Stimulated activated CD4-positive, alpha-beta T cell treated with anti-CD3 and anti-CD28 coated beads, Interleukin-4, amount 100 ng/mL, for 48 hours (primary cell): ENCODE results near the gene RSAD1.
A peak's percentile ranks its signal among the peaks of the same experiment; 100 is the strongest.

Experiments
- DNase-seq, 2 donors: peaks; one replicate each; pipeline ENCODE4 v3.0.0-alpha.2; 2020; ENCODE audit warnings: low read depth in 2 of 2

The RSAD1 gene

DNA sequence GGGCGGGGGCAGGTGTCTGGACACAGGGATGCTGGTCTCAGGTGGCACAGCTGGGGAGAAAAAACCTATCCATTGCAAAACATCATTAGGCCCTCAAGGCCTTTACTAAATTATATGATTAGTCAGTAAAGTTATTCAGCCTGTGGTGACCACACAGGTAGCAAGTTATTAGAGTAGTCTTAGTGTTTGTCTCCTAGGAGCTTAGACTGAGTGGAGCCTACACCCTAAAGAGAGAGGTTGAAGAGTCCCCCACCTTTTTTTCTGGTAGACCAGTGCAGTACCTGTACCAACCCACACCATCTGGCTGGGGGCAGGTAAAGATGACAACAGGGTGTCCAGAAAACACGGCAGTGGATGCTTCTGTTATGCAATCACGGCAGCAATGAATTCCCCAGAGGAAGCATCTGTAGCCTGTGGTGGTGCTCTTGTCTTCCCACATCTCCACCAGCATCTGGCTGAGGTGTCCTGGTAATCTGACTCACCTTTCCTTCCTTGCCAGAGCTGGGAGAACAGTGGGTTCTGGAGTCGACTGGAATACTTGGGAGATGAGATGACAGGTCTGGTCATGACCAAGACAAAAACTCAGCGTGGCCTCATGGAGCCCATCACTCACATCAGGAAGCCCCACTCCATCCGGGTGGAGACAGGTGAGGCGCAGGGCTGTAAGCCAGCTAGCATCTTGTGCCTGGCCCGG lies 40.6 kb downstream of the RSAD1 start:
- no peak for DNase-seq

DNA sequence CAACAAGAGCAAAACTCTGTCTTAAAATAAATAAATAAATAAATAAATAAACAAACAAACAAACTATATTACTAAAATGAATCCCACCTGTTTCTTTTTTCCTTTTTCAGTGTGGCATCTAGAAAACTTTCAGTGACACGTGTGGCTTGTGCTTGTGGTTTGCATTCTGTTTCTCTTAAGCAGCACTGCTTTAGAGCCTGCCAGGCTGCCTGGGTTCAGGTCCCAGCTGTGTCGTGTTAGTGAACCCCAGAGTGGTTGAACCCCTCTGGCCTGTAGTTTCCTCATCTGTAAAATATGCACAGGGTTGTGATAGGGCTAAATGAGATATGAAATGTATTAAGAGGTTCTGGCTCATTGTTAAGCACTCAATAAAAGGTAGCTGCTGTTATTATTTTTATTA lies 41.8 kb downstream of the RSAD1 start:
- DNase-seq: no peak

- DNase-seq: no peak
Measured at GRCh38 chr17:50521514-50521913, 42.9 kb downstream of the RSAD1 start.

DNA sequence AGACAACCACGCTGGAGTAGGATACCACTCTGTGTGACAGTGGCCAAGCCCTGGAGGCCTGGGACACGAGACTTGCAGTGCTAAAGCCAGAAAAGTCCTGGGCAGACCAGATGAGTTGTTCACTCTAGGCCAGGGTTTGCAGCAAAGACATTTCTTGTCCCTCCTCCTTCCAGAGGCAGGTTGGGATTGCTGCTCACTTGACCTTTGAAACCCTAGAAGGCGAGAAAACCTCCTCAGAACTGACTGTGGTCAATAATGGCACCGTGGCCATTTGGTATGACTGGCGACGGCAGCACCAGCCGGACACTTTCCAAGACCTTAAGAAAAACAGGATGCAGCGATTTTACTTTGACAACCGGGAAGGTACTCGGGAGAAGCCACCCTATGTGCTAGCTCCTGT lies 44.1 kb downstream of the RSAD1 start:
- no peak for DNase-seq

GRCh38 chr17:50523208-50523607 lies 44.5 kb downstream of the RSAD1 start:
- no peak for DNase-seq

DNA sequence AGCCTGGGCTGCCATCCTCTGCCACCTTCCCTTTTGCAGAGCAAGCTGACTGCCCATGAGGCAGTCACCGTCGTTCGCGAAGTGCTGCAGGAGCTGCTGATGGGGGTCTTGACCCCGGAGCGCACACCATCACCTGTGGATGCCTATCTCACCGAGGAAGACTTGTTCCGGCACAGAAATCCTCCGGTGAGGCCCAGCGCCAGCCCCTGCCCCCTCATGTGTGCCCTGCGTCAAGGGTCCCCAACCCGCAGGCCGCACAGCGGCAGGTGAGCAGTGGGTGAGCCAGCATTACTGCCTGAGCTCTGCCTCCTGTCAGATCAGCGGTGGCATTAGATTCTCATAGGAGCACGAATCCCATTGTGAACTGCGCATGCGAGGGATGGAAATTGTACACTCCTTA lies 46.2 kb downstream of the RSAD1 start:
- no peak for DNase-seq

DNA sequence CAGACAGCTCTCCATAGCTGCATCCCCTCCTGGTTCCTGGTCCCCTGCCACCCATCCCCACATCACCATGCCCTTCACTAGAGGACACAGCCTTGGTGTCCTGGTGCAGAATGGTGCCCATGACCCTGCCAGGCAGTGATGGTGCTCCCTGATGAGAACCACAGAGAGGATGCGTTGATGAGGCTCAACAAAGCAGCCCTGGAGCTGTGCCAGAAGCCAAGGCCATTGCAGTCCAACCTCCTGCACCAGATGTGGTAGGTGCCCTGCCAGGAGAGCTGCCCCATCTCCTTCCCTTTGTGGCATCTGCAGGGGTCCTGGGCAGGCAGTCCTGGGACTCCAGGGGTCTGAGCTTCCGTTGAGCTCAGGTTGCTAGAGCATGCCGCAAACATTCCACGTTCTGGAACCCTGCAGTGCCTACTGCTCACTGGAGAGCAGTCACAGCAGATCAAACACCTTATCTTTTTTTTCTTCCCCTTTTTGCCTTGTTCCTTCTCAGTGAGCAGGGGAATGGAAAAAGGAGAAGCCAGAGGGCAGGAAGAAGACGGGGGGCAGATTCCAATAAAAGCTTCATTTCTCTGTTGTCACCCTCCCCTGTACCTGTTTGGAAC lies 48.6 kb downstream of the RSAD1 start:
- no peak for DNase-seq

- no peak for DNase-seq
Measured at GRCh38 chr17:50527949-50528474, 49.4 kb downstream of the RSAD1 start.

DNA sequence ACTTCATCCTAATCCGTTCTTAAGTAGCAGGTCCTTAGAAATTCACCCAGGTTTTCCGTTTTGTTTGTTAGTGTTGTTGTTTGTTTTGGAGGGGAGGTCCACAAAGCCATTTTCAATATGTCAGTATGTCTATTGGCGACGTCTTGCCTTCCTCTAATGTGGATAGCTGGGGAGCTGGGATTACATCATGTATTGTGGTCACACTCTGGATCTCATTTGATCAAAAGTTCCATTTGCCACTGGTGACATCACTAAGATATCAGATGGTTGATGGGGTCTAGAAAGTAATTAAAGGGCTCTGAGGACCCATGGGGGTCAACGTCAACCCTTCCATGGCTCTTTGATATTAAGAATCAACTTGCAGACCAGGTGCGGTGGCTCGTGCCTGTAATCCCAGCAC lies 51.2 kb downstream of the RSAD1 start:
- no peak for DNase-seq

- DNase-seq: no peak
Measured at GRCh38 chr17:50531428-50532025, 52.9 kb downstream of the RSAD1 start.

DNA sequence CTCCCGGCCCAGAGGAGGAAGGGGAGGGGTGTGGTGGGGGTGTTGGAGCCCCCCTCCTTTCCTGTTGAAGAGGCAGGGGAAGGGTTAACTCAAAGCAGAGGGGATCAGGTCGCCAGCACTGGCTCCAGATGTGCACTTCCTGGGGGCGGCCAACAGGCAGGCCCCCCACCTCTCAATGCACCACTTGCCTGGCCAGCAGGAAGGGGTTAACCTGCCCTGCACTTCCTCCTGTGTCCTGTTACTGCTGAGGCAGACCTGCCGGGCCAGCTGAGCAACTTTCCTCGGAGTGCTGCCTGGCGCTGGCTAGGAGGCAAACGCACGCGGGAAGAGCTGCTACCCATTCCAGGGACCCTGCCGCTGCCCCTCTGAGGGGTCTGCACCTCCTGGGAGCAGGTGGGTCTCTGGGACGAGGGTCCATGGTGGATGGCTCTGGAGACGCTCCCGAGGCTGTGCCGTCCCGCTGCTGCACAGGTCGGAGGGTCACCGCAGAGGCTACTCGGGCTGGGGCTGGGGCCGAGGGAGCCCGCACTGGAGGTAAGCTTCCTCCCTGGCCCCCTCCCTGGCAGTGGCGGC lies 53.9 kb downstream of the RSAD1 start, which contains the start of gene EPN3:
TSS of gene EPN3 (plus strand) at position 284 of the 573 bp plus-strand sequence. CDS start 3,822 bp downstream, outside the sequence.
- no peak for DNase-seq

DNA sequence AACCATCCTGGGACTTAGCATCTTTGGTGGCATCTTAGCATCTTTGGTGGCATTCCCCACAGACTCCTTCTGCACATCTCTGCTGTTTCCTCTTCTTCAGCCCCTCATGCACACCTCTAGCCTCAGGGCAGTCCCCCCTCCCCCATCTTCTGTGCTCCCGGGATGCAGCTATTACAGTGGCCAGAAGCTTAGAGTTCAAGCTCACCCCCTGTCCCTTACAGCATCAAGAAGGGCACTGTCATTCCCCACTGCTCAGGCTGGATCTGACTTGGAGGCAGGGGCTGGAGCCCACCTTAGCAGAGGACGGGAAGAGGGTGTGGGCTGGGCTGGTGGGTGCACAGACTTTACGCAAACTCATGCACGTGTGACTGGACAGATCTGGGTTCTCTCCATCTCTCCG lies 54.5 kb downstream of the RSAD1 start:
- no peak for DNase-seq

- DNase-seq: no peak
Measured at GRCh38 chr17:50533720-50534148, 55.1 kb downstream of the RSAD1 start.

DNA sequence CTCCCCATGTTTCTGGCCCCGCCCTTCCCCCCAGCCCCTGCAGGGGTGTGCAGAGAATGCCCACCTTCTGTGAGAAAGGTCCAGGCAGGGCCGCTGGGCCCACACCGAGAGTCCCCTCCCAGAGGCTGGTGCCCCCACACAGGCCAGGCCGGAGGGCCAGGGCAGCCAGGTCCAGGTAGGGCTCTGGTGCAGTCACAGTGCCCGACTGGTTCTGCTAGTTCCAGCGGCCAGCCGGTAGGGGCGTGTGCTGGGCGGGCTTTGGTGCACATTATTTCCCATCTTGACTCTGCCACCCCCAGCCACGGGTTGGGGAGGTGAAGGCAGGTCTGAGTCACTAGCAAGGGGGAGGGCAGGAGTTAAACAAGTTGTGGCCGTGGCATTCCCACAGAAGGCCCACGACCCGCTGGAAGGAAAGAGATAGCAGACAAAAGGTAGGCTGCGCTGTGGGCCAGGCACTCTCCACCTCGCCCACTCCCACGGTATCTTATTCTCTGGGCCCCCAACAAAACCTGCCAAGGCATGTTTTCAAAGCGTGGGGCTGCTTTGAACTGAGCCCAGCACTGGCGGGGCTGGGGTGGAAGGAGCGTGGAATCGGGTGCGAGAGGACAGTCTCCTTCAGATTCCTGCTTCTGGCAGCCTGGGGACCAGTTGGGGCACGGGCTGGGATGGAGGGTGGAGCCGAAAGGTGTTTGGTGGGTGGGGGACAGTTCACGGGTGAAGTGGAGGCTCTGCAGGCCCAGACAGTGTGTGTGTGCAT lies 55.7 kb downstream of the RSAD1 start:
- DNase-seq: peak in 1 of 2 donors; percentile 27

GRCh38 chr17:50534979-50535326 lies 56.3 kb downstream of the RSAD1 start:
- DNase-seq: no peak

GRCh38 chr17:50535407-50535806 lies 56.7 kb downstream of the RSAD1 start:
- DNase-seq: no peak
